Activated T-helper 2 cell treated with anti-CD3 and anti-CD28 coated beads, Interferon-gamma antibody, Interleukin-2, Interleukin-4, amounts not matched to agents 10 μg/mL and 5 μg/mL and 100 μg/mL, durations not matched to agents 14 hours and 24 hours and 36 hours (primary cell): Measurements from ENCODE around the gene OR14K1. TPM values are rescaled to one million over a fixed set of nuclear protein-coding genes. Genes with fewer than 3 reads are reported as not detected.
"Not testable (repeated sequence)": the region's sequence is repeated elsewhere in the genome, so short reads cannot be mapped to it uniquely, and the experiment has no call there.

ENCODE experiments used
- DNase-seq: peaks from one replicate; pipeline ENCODE4 v3.0.0; 2021; ENCODE audit warnings: low spot score
- H3K27ac Mint-ChIP-seq: one replicate; pipeline ENCODE4 v1.8.0; 2021; ENCODE audit warnings: mixed read lengths
- H3K27me3 Mint-ChIP-seq: one replicate; pipeline ENCODE4 v1.8.0; 2021; ENCODE audit warnings: low read depth, mixed read lengths
- H3K36me3 Mint-ChIP-seq: one replicate; pipeline ENCODE4 v1.8.0; 2021; ENCODE audit warnings: low read depth, mixed read lengths
- H3K4me1 Mint-ChIP-seq: one replicate; pipeline ENCODE4 v1.8.0; 2021; ENCODE audit warnings: low read depth, mixed read lengths
- H3K4me3 Mint-ChIP-seq: one replicate; pipeline ENCODE4 v1.8.0; 2021; ENCODE audit warnings: low read depth, mild to moderate bottlenecking, moderate library complexity, mixed read lengths
- H3K9me3 Mint-ChIP-seq: one replicate; pipeline ENCODE4 v1.8.0; 2021; ENCODE audit warnings: mixed read lengths
- intact Hi-C: fragments of 100-400 bp; cut with micrococcal nuclease; formaldehyde crosslinking; loops from one replicate; pipeline ENCODE4 v1.15.1; 2023
- total RNA-seq: library from RNA; stranded (reverse); gene quantifications from 2 replicates; pipeline ENCODE4 v1.2.3, GENCODE V29; 2022

The OR14K1 gene
- not detected in 2 replicates for total RNA-seq

- no peaks in the 10 kb centered on the region for H3K27me3 Mint-ChIP-seq
- H3K4me1 Mint-ChIP-seq = no peaks in the 10 kb centered on the region
- H3K36me3 Mint-ChIP-seq = no peaks in the 10 kb centered on the region
- no peaks in the 10 kb centered on the region for H3K9me3 Mint-ChIP-seq
- H3K27ac Mint-ChIP-seq = no peak within 1 kb of the TSS
- intact Hi-C loops = no loop called here
- no peak for DNase-seq
- H3K4me3 Mint-ChIP-seq = no peak within 1 kb of the TSS
These were observed at the start of gene OR14K1 for GRCh38 chr1:247738315-247738714. OR14K1 (plus strand) TSS chr1:247738615; CDS start chr1:247738615, 0 bp downstream.

- intact Hi-C loops = no loop called here
- Mint-ChIP-seq H3K27me3 (no peaks in the 10 kb centered on the region), H3K4me1 (no peaks in the 10 kb centered on the region), H3K4me3 (no peak overlapping the region), H3K27ac (no peak overlapping the region), H3K9me3 (no peaks in the 10 kb centered on the region), H3K36me3 (no peaks in the 10 kb centered on the region)
- no peak for DNase-seq
These were observed 37.1 kb upstream of the OR14K1 start for GRCh38 chr1:247701338-247701737.

GRCh38 chr1:247710681-247711080 lies 27.7 kb upstream of the OR14K1 start:
- H3K27ac Mint-ChIP-seq, intact Hi-C loops, H3K9me3 Mint-ChIP-seq, H3K4me1 Mint-ChIP-seq, H3K27me3 Mint-ChIP-seq, H3K4me3 Mint-ChIP-seq, DNase-seq, H3K36me3 Mint-ChIP-seq: not testable (repeated sequence)

- H3K4me1 Mint-ChIP-seq = no peaks in the 10 kb centered on the region
- no peak overlapping the region for H3K4me3 Mint-ChIP-seq
- intact Hi-C loops = no loop called here
- H3K27me3 Mint-ChIP-seq = no peaks in the 10 kb centered on the region
- DNase-seq = no peak
- H3K27ac Mint-ChIP-seq = no peak overlapping the region
- no peaks in the 10 kb centered on the region for H3K9me3 Mint-ChIP-seq
- H3K36me3 Mint-ChIP-seq = no peaks in the 10 kb centered on the region
These were observed 24.7 kb upstream of the OR14K1 start for GRCh38 chr1:247713753-247714152.

- Mint-ChIP-seq H3K4me3 (no peak within 1 kb of the TSS), H3K27ac (no peak within 1 kb of the TSS), H3K4me1 (no peaks in the 10 kb centered on the region), H3K27me3 (no peaks in the 10 kb centered on the region), H3K36me3 (no peaks in the 10 kb centered on the region), H3K9me3 (no peaks in the 10 kb centered on the region)
- no peak for DNase-seq
- intact Hi-C loops = no loop called here
These were observed 21.9 kb upstream of the OR14K1 start, which contains the start of gene OR6F1 for GRCh38 chr1:247716546-247716945. OR6F1 (minus strand) TSS chr1:247716646; CDS start chr1:247712755, 3,891 bp downstream.

GRCh38 chr1:247721222-247721621 lies 17.2 kb upstream of the OR14K1 start:
- Mint-ChIP-seq H3K4me3 (no peak overlapping the region), H3K27ac (no peak overlapping the region), H3K9me3 (peaks cover 5% of the 10 kb centered on the region), H3K36me3 (no peaks in the 10 kb centered on the region), H3K27me3 (no peaks in the 10 kb centered on the region), H3K4me1 (no peaks in the 10 kb centered on the region)
- intact Hi-C loops = no loop called here
- no peak for DNase-seq

- no peak for DNase-seq
- Mint-ChIP-seq H3K36me3 (no peaks in the 10 kb centered on the region), H3K9me3 (no peaks in the 10 kb centered on the region), H3K4me3 (no peak overlapping the region), H3K4me1 (no peaks in the 10 kb centered on the region), H3K27ac (no peak overlapping the region), H3K27me3 (no peaks in the 10 kb centered on the region)
- intact Hi-C loops = no loop called here
These were observed 2.3 kb downstream of the OR14K1 start for GRCh38 chr1:247740721-247741120.

GRCh38 chr1:247741756-247742155 lies 3.3 kb downstream of the OR14K1 start:
- Mint-ChIP-seq H3K4me3 (no peak overlapping the region), H3K36me3 (no peaks in the 10 kb centered on the region), H3K27me3 (no peaks in the 10 kb centered on the region), H3K27ac (no peak overlapping the region), H3K9me3 (no peaks in the 10 kb centered on the region), H3K4me1 (no peaks in the 10 kb centered on the region)
- intact Hi-C loops = no loop called here
- no peak for DNase-seq

- H3K27me3 Mint-ChIP-seq, H3K36me3 Mint-ChIP-seq, H3K27ac Mint-ChIP-seq, DNase-seq, intact Hi-C loops, H3K9me3 Mint-ChIP-seq, H3K4me3 Mint-ChIP-seq, H3K4me1 Mint-ChIP-seq: not testable (repeated sequence)
These were observed 3.9 kb downstream of the OR14K1 start for GRCh38 chr1:247742215-247742760.

GRCh38 chr1:247746391-247746935 lies 8.0 kb downstream of the OR14K1 start:
- Mint-ChIP-seq H3K4me1 (no peaks in the 10 kb centered on the region), H3K27me3 (no peaks in the 10 kb centered on the region), H3K4me3 (no peak overlapping the region), H3K9me3 (peaks cover 15% of the 10 kb centered on the region), H3K27ac (no peak overlapping the region), H3K36me3 (no peaks in the 10 kb centered on the region)
- intact Hi-C loops = no loop called here
- no peak for DNase-seq

- Mint-ChIP-seq H3K27me3 (no peaks in the 10 kb centered on the region), H3K9me3 (peaks cover 22% of the 10 kb centered on the region), H3K27ac (no peak overlapping the region), H3K4me3 (no peak overlapping the region), H3K4me1 (no peaks in the 10 kb centered on the region), H3K36me3 (no peaks in the 10 kb centered on the region)
- intact Hi-C loops = no loop called here
- no peak for DNase-seq
These were observed 9.2 kb downstream of the OR14K1 start for GRCh38 chr1:247747616-247748015.

GRCh38 chr1:247748041-247748440 lies 9.6 kb downstream of the OR14K1 start, which contains the start of gene OR14A2:
OR14A2 (minus strand) TSS chr1:247748141.
- no peaks in the 10 kb centered on the region for H3K36me3 Mint-ChIP-seq
- H3K4me3 Mint-ChIP-seq = no peak within 1 kb of the TSS
- no peaks in the 10 kb centered on the region for H3K27me3 Mint-ChIP-seq
- no peak for DNase-seq
- intact Hi-C loops = no loop called here
- peaks cover 22% of the 10 kb centered on the region for H3K9me3 Mint-ChIP-seq
- H3K27ac Mint-ChIP-seq = no peak within 1 kb of the TSS
- H3K4me1 Mint-ChIP-seq = no peaks in the 10 kb centered on the region

- DNase-seq = no peak
- Mint-ChIP-seq H3K9me3 (peaks cover 22% of the 10 kb centered on the region), H3K36me3 (no peaks in the 10 kb centered on the region), H3K4me1 (no peaks in the 10 kb centered on the region), H3K27me3 (no peaks in the 10 kb centered on the region), H3K4me3 (no peak overlapping the region), H3K27ac (no peak overlapping the region)
- intact Hi-C loops = no loop called here
These were observed 11.5 kb downstream of the OR14K1 start for GRCh38 chr1:247749870-247750269.

GRCh38 chr1:247754311-247754710 lies 15.9 kb downstream of the OR14K1 start:
- H3K27ac Mint-ChIP-seq, H3K4me1 Mint-ChIP-seq, DNase-seq, H3K4me3 Mint-ChIP-seq, H3K27me3 Mint-ChIP-seq, intact Hi-C loops, H3K36me3 Mint-ChIP-seq: not testable (repeated sequence)
- H3K9me3 Mint-ChIP-seq = peaks cover 18% of the 10 kb centered on the region
